ENCODE measurements around the gene ZNF728. TPM values are rescaled to one million over a fixed set of nuclear protein-coding genes. Genes with fewer than 3 reads are reported as not detected.
"Not testable (repeated sequence)": the region's sequence is repeated elsewhere in the genome, so short reads cannot be mapped to it uniquely, and the experiment has no call there.

ZNF728 gene
- not detected in 2 replicates for total RNA-seq (2014; rRNA removed; shearing (Covaris generic))

DNA sequence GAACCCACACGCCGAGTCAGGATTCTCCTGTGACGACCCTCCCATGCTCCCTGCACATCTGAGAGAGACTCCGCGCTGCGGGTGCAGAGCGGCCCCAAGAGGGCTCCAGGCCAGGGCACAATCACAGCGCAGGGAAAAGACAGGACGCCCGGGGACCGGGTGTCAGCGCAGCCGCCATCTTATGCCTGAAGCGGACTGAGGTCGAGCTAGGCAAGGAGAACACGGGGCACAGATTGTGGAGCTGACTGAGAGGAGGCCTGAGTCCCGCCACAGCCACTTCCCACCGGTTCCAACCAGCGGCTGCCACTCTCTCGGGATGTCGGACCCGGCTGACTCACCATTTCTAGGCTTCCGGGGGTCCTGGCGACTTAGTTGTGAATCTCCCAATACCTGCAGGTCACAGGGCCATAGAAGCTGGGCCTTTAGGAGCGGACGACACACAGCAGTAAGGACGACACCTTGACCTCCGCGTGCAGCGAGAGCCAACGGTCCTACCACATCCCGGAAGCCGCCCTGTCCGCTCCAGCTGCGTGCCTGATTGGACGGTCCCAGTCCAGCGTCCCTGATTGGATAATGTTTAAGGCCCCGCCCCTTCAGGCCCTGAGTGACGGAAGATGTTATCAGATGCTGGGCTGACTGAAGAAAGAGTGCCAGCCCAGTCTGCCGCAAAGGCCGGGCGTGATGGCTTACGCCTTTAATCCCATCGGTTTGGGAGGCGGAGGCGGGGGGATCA, at the start of gene ZNF728:
TSS of gene ZNF728 (minus strand) at position 487 of the 733 bp plus-strand sequence. CDS start at position 341, 146 bp downstream.
- peak; percentile 7 for DNase-seq (ENCODE audit: low spot score)
- in situ Hi-C loops (cut with HindIII; ENCODE audit: low sequenced_read_pairs), result no loop called here

DNA sequence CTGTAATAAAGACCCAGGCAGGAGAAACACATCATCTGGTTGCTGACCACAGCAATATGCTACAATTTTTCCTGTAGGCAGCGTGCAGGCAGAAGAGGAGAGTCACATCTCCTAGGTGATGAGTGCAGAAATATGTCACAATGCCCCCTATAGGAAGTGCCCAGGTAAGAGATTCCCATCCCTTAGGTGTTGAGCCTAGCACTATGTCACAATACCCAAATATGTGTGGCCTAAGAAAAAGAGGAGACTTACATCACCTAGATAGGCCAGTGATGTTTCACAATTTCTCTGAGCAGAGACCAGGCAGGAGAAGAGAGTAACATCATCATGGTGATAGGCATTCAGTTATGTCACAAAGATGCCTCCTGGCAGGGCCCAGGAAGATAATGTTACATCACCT, 49.4 kb upstream of the ZNF728 start:
- in situ Hi-C loops (cut with HindIII; ENCODE audit: low sequenced_read_pairs), result no loop called here

DNA sequence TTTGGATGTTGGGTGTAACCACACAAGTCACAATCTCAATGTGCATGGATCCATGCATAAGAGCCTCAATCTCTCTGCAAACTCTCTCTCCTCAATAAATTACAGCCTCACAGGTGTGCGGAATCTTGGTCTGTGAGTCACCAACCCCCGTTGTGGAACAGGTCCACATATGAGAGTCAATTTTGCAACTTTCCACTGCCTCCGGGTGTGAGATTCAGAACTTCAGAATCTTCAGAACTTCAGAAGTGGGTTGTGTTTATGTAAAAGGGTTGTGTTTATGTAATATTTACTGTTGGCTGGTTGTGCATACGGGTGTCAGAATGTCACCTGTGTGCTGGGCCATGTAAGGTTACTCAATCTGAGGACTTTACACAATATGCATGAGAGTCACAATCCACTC, 46.3 kb upstream of the ZNF728 start:
- DNase-seq (ENCODE audit: low spot score), result no peak
- in situ Hi-C loops (cut with HindIII; ENCODE audit: low sequenced_read_pairs), result no loop called here

More for the DNA sequence above, 49.4 kb upstream of the ZNF728 start:
- no peak for DNase-seq (ENCODE audit: low spot score)

DNA sequence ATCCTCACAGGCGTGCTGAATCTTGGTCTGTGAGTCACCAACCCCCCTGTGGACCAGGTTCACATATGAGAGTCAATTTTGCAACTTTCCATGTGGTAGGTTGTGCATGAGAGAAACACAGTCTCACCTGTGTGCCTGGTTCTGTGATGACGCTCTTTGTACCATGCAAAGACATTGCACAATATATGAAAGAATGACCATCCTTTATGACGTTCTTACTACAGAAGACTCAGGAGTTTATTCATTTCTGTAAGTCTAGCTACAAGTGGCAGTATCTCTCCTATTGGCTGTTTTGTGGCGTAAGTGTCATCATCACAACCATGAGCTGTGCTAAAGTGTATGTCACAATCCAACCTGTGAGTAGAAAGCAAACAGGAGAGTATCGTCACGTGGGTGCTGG, 43.8 kb upstream of the ZNF728 start:
- in situ Hi-C loops (cut with HindIII; ENCODE audit: low sequenced_read_pairs), result no loop called here
- no peak for DNase-seq (ENCODE audit: low spot score)

DNA sequence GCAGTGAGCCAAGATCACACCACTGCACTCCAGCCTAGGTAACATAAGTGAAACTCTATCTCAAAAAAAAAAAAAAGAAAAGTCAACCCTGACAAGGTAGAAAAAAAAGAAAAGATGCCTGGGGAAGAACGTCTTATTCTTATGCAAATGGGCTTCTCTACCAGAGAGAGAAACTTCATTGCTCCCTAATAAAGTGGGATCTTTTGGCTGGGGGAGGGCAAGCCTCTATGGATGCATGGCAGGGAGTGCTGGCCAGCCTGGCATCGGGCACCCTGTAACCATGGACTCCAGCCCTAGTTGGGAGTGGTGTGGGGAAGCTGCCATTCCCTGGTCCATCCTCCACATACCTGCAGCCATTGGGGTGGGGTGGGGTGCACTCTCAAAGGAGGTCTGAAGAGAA, 30.7 kb upstream of the ZNF728 start:
- in situ Hi-C loops (cut with HindIII; ENCODE audit: low sequenced_read_pairs), result no loop called here
- DNase-seq (ENCODE audit: low spot score), result no peak

DNA sequence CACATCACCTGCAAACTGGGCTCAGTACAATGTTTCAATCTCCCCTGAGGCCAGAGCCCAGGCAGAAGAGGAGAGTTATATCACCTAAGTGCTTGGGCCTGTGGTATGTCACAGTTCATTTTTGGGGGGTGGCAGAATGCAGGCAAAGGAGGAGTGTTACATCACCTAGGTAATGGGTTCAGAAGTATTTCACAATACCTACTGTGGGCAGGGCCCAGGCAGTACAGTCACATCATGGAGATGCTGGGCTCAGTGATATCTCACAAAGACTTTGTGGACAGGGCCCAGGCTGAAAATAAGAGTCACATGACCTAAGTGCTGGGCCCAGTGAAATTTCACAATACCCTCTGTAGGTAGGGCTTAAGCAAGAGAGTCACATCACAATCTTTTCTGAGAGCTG, 12.7 kb upstream of the ZNF728 start:
- in situ Hi-C loops (cut with HindIII; ENCODE audit: low sequenced_read_pairs), result no loop called here

DNA sequence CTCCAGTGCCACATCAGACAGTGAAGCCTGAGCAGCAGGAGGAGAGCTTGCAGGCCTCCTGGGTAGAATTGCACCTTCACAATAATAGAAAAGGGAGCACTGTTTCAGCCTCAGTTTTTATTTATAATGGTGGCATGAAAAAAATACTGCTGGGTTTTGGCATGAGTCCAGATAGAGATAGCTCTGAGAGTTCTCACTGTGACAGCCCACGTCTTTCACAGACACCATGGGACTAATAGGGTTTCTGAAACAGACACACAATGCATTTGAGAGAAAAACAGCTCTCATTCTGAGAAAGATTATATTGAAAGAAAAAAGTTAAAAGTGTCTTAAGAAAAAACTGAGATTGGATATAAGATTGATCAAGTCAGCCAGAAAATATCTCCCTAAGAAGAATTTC, 8.0 kb downstream of the ZNF728 start:
- in situ Hi-C loops (cut with HindIII; ENCODE audit: low sequenced_read_pairs); DNase-seq (ENCODE audit: low spot score): not testable (repeated sequence)

More for the DNA sequence above, 12.7 kb upstream of the ZNF728 start:
- no peak for DNase-seq (ENCODE audit: low spot score)

DNA sequence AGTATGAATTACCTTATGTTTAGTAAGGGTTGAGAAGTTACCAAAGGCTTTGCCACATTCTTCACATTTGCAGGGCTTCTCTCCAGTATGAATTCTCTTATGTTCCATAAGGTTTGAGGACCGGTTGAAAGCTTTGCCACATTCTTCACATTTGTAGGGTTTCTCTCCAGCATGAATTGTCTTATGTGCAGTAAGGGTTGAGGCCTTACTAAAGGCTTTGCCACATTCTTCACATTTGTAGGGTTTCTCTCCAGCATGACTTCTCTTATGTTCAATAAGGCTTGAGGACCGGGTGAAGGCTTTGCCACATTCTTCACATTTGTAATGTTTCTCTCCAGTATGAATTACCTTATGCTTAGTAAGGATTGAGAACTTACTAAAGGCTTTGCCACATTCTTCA, 26.7 kb downstream of the ZNF728 start:
- DNase-seq (ENCODE audit: low spot score), result no peak
- in situ Hi-C loops (cut with HindIII; ENCODE audit: low sequenced_read_pairs), result no loop called here

DNA sequence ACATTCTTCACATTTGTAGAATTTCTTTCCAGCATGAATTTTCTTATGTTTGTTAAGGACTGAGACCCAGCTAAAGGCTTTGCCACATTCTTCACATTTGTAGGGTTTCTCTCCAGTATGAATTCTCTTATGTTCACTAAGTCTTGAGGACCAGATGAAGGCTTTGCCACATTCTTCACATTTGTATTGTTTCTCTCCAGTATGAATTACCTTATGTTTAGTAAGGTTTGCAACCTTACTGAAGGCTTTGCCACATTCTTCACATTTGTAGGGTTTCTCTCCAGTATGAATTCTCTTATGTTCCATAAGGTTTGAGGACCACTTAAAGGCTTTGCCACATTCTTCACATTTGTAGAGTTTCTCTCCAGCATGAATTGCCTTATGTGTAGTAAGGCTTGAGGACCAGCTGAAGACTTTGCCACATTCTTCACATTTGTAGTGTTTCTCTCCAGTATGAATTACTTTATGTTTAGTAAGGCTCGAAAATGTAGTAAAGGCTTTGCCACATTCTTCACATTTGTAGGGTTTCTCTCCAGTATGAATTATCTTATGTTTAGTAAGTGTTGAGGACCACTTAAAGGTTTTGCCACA, 27.3 kb downstream of the ZNF728 start:
- DNase-seq (ENCODE audit: low spot score); in situ Hi-C loops (cut with HindIII; ENCODE audit: low sequenced_read_pairs): not testable (repeated sequence)

DNA sequence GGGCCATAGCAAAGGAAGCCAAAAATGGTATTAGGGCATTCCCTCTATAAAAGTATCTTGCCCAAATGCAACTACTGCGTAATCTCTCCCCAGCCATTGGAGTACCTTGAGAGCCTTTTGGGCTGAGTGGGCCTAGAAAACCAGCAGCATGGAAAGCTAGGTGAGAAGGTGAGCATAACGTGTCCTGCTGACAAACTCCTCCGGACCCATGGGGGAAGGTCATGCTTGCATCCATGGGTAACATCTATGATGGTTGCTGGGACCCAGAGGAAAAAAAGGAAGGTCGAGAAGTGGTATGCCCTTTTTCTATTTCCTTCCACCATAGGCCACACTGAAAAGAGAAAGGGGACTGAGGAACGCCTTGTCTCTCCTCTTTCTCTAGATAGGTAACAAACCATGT, 57.4 kb downstream of the ZNF728 start:
- DNase-seq (ENCODE audit: low spot score), result no peak
- in situ Hi-C loops (cut with HindIII; ENCODE audit: low sequenced_read_pairs), result no loop called here

DNA sequence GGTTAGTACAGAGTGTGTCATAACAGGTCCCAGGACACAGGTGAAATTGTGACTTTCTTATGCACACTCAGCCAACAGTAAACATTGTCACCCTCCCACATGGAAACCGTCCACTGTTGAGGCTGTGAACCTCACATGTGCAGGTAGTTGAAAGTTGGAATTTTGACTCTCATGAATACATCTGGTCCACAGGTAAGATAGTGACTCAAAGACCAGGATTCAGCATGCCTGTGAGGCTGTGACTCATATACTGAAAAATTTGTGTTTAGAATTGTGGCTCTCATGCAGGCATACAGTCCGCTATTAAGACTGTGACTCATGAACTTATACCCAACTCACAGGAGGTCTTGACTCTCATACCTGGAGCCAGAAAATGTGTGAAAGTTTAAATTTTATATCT, 67.8 kb downstream of the ZNF728 start:
- in situ Hi-C loops (cut with HindIII; ENCODE audit: low sequenced_read_pairs), result no loop called here
- DNase-seq (ENCODE audit: low spot score), result no peak

DNA sequence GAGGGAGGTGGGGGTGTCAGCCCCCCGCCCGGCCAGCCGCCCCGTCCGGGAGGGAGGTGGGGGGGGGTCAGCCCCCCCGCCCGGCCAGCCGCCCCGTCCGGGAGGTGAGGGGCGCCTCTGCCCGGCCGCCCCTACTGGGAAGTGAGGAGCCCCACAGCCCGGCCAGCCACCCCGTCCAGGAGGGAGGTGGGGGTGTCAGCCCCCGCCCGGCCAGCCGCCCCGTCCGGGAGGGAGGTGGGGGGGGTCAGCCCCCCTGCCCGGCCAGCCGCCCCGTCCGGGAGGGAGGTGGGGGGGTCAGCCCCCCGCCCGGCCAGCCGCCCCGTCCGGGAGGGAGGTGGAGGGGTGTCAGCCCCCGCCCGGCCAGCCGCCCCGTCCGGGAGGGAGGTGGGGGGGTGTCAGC, 75.4 kb downstream of the ZNF728 start:
- DNase-seq (ENCODE audit: low spot score); in situ Hi-C loops (cut with HindIII; ENCODE audit: low sequenced_read_pairs): not testable (repeated sequence)

DNA sequence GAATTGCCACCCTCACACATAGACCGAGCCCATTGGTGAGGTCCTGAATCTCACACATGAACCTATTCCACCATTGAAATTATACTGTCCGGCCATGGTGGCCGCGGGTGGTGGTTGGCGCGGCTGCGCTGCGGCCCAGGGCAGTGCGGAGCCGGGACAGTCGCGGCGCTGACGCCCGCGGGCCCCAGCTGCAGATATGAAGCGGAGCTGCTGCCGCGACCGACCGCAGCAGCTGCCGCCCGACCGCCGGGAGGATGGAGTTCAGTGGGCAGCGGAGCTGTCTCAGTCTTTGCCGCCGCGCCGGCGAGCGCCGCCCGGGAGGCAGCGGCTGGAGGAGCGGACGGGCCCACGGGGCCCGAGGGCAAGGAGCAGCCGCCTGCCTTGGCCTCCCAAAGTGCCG, 77.8 kb downstream of the ZNF728 start:
- in situ Hi-C loops (cut with HindIII; ENCODE audit: low sequenced_read_pairs); DNase-seq (ENCODE audit: low spot score): not testable (repeated sequence)

Other genes starting within 250 kb of the ZNF728 start
- gene ZNF99, start 219.0 kb downstream of the ZNF728 start, total RNA-seq (2014; rRNA removed; shearing (Covaris generic)), result not detected in 2 replicates
- gene ZNF723, start 170.9 kb downstream of the ZNF728 start, total RNA-seq (2014; rRNA removed; shearing (Covaris generic)), result not detected in 2 replicates
- gene ZNF730, start 113.8 kb upstream of the ZNF728 start, total RNA-seq (2014; rRNA removed; shearing (Covaris generic)), result 4.3 TPM in 2 replicates
- 8.7 and 19.7 TPM in 2 replicates for gene ZNF724, start 247.2 kb upstream of the ZNF728 start, total RNA-seq (2014; rRNA removed; shearing (Covaris generic))